KOPT-K1 (cell line): ENCODE results near the gene TNIP3.
A peak's percentile ranks its signal among the peaks of the same experiment; 100 is the strongest.
"Not testable (repeated sequence)": the region's sequence is repeated elsewhere in the genome, so short reads cannot be mapped to it uniquely, and the experiment has no call there.

Source experiments
- H3K27ac ChIP-seq: fragments of 200-600 bp; sonication (generic); 2 replicates; pipeline ENCODE4 v1.5.1; 2016; ENCODE audit warnings: antibody characterized with exemption, mild to moderate bottlenecking, low read depth, low read length; ENCODE audit not compliant: poor library complexity, severe bottlenecking
- H3K36me3 ChIP-seq: fragments of 200-600 bp; sonication (generic); 2 replicates; pipeline ENCODE4 v1.5.1; 2017; ENCODE audit warnings: antibody characterized with exemption, mild to moderate bottlenecking, low read length, moderate library complexity; ENCODE audit not compliant: insufficient read depth
- H3K9me3 ChIP-seq: fragments of 200-600 bp; sonication (generic); 2 replicates; pipeline ENCODE4 v1.5.1; 2017; ENCODE audit warnings: antibody characterized with exemption, low read length, mild to moderate bottlenecking; ENCODE audit not compliant: insufficient read depth, poor library complexity, severe bottlenecking

TNIP3 gene, protein sequence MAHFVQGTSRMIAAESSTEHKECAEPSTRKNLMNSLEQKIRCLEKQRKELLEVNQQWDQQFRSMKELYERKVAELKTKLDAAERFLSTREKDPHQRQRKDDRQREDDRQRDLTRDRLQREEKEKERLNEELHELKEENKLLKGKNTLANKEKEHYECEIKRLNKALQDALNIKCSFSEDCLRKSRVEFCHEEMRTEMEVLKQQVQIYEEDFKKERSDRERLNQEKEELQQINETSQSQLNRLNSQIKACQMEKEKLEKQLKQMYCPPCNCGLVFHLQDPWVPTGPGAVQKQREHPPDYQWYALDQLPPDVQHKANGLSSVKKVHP

DNA sequence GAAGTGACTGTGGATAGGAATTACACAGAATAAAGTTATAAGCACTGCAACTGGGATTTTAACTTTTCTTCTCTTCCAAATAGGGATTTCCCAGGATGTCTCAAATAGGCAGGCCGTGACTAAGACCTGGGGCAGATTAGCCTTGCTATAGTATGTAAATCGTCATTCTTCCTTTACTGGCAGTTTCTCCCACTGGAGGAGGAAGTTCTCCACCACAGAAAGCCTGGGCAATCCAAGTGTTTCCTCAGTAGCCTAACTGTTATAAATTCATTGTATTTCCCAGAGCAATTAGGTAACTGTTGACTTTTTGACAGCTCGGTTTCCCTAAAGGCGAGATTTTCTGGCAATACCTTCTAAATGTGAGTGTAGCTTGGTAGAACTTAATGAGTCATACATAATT, at the start of gene TNIP3:
Gene TNIP3 (minus strand): TSS at position 31 of the 400 bp plus-strand sequence. CDS start 196 bp downstream, outside the sequence.
- Histone ChIP-seq H3K36me3 (no peaks in the 10 kb centered on the region), H3K9me3 (no peaks in the 10 kb centered on the region), H3K27ac (peak within 1 kb of the TSS; percentile 16)

DNA sequence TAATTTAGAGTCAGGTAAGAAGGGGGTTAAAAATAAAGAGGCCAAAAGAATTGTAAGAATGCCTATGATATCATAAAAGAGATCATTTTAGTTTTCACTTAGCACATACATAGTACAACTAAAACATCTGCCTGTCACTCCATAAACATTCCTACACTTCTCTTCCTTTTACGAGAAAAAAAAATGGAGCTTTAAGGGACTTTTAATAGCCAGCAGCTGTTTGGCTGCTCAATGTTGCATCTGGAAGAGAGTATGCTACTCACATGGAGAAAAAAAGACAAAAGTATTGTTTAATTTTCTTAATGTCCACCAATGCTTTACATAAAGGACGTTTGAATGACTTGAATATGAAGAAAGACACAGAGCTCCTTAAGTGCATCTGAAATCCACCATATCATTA, 48.7 kb upstream of the TNIP3 start:
- Histone ChIP-seq H3K36me3 (no peaks in the 10 kb centered on the region), H3K9me3 (peaks cover 2% of the 10 kb centered on the region), H3K27ac (no peak overlapping the region)

GRCh38 chr4:121209171-121209570, 45.0 kb upstream of the TNIP3 start:
- no peaks in the 10 kb centered on the region for H3K36me3 ChIP-seq
- H3K27ac ChIP-seq = no peak overlapping the region
- peaks cover 2% of the 10 kb centered on the region for H3K9me3 ChIP-seq

GRCh38 chr4:121208244-121209007, 44.3 kb upstream of the TNIP3 start:
- Histone ChIP-seq H3K27ac (no peak overlapping the region), H3K36me3 (no peaks in the 10 kb centered on the region), H3K9me3 (peaks cover 2% of the 10 kb centered on the region)

GRCh38 chr4:121205777-121206176, 41.7 kb upstream of the TNIP3 start:
- not testable (repeated sequence) for H3K27ac ChIP-seq, H3K9me3 ChIP-seq, H3K36me3 ChIP-seq

DNA sequence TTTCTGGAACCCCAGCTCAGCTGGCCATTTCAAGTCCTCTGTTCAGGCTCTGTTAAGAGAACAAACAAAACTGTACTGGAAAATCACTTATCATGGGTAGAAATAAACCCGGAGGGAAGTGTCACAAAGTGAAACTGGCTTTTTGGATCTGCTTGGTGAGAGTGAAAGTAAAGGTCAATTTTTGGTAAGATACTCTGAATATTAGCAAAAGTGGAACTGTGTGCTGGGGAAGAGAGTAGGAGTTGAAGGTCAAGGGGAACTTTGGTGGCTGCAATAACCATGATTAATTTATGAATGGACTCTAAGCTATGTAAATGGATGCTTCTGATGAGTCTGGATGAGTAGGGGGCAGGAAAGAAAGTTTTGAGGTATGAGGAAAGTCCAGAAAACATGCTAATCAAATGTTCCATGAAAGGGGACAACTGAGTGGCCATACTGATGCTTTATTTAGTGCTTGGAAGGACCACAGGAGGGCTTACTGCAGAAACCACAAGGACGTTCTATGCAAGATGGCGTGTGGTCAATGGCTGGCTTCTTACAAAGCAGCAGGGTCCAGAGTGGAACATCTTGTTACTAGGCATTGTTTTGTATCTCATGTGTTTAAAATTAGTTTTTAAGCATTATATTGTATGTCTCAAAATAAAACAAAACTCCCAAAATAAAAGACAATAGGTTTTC, 36.8 kb upstream of the TNIP3 start:
- no peaks in the 10 kb centered on the region for H3K36me3 ChIP-seq
- H3K27ac ChIP-seq = no peak overlapping the region

GRCh38 chr4:121199742-121200561, 35.8 kb upstream of the TNIP3 start:
- Histone ChIP-seq H3K27ac (no peak overlapping the region), H3K36me3 (no peaks in the 10 kb centered on the region), H3K9me3 (no peaks in the 10 kb centered on the region)

More for the DNA sequence above, 36.8 kb upstream of the TNIP3 start:
- H3K9me3 ChIP-seq = no peaks in the 10 kb centered on the region

DNA sequence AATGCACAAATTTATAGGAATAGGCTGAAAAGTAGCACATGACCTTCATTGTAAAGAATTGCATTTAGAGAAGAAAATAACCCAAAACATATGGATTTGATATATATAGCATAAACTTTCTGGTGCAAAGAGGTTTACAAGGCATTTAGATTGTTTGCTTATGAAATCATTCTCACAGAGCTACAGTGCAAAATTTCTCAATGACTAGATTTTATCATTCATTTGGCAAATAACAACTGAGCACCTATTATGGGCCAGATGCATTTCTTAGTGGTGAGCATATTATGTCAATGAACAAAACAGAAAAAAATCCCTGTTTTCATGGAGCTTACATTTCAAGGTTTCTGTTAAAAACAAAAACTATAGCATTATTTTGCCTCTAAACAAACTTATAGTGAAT, 34.1 kb upstream of the TNIP3 start:
- no peak overlapping the region for H3K27ac ChIP-seq
- no peaks in the 10 kb centered on the region for H3K9me3 ChIP-seq
- no peaks in the 10 kb centered on the region for H3K36me3 ChIP-seq

GRCh38 chr4:121195649-121196048, 31.5 kb upstream of the TNIP3 start:
- Histone ChIP-seq H3K27ac (no peak overlapping the region), H3K36me3 (no peaks in the 10 kb centered on the region), H3K9me3 (no peaks in the 10 kb centered on the region)

- no peaks in the 10 kb centered on the region for H3K36me3 ChIP-seq
Measured at GRCh38 chr4:121192480-121192879, 28.4 kb upstream of the TNIP3 start.

DNA sequence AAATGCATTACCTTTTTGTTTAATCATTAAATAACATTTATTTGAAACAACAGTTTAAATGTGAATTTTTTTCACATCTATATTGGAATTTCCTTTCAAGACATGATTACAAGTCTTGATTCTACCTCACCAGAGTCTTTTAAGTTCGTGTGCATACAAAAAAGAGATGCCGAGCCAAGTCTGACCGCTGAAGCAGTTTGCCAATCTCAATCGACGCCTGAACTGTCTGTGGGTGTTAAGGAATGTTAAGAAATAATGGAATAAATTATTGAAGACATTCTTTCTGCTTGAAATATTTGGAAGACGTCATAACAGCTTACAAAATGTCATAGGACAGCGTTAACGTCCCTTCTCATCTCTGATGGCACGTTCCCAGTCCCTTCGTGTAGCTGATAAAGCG, 27.9 kb upstream of the TNIP3 start:
- Histone ChIP-seq H3K36me3 (no peaks in the 10 kb centered on the region), H3K9me3 (no peaks in the 10 kb centered on the region), H3K27ac (peak overlapping the region; percentile 10)

More at GRCh38 chr4:121192480-121192879, 28.4 kb upstream of the TNIP3 start:
- H3K9me3 ChIP-seq = no peaks in the 10 kb centered on the region
- H3K27ac ChIP-seq = peak overlapping the region; percentile 10

GRCh38 chr4:121191361-121191760, 27.2 kb upstream of the TNIP3 start:
- Histone ChIP-seq H3K36me3 (no peaks in the 10 kb centered on the region), H3K27ac (peak overlapping the region; percentile 78), H3K9me3 (no peaks in the 10 kb centered on the region)

DNA sequence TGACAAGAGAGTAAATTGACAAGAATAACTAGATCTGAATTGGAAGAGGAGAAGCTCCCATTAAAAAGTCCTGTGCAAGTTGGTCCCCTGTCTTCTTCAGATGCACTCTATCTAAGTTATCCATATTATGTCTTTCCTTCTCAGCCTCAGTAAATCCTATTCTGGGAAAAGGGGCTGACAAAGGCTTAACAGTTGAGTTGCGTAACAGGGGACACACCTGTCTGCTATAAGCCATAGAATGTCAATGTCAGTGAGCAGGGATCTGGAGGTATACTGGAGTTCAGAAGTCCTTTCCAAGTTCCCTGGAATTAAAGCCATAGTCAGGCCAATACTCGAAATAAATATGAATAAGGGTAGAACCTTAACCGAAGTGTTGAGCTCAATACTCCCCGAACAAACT, 26.3 kb upstream of the TNIP3 start:
- no peaks in the 10 kb centered on the region for H3K9me3 ChIP-seq
- peak overlapping the region; percentile 78 for H3K27ac ChIP-seq
- no peaks in the 10 kb centered on the region for H3K36me3 ChIP-seq

GRCh38 chr4:121189326-121190215, 25.4 kb upstream of the TNIP3 start:
- H3K27ac ChIP-seq = peak overlapping the region; percentile 78
- H3K9me3 ChIP-seq = no peaks in the 10 kb centered on the region
- no peaks in the 10 kb centered on the region for H3K36me3 ChIP-seq
